ENCODE measurements around the gene NCEH1. TPM values are rescaled to one million over a fixed set of nuclear protein-coding genes. Genes with fewer than 3 reads are reported as not detected.

Gene NCEH1
- total RNA-seq, 2 donors from 2014 or later: 9.1 to 12.7 TPM

GRCh38 chr3:172581757-172582166 lies 129.1 kb downstream of the NCEH1 start:
- no peak for DNase-seq (ENCODE audit: low spot score)
- H3K36me3 ChIP-seq: no peaks in the 10 kb centered on the region
- H3K9me3 ChIP-seq: no peaks in the 10 kb centered on the region
- TF ChIP-seq POLR2A (IDR thresholded peaks at IDR 0.05): no peak
- TF ChIP-seq POLR2AphosphoS5 (IDR thresholded peaks at IDR 0.05): no peak
- no peak for TF ChIP-seq CTCF (IDR thresholded peaks at IDR 0.05)
- H3K27me3 ChIP-seq (replicated peaks; ENCODE audit: insufficient read depth): no peaks in the 10 kb centered on the region
- H3K4me3 ChIP-seq: no peak overlapping the region
- intact Hi-C loops (cut with DNase I): no loop called here
- no peaks in the 10 kb centered on the region for H3K4me1 ChIP-seq (replicated peaks)
- no peak overlapping the region for H3K27ac ChIP-seq

GRCh38 chr3:172580680-172581401 lies 130.0 kb downstream of the NCEH1 start:
- Histone ChIP-seq H3K27ac (no peak overlapping the region), H3K27me3 (replicated peaks; ENCODE audit: insufficient read depth) (no peaks in the 10 kb centered on the region), H3K36me3 (no peaks in the 10 kb centered on the region), H3K4me3 (no peak overlapping the region), H3K9me3 (no peaks in the 10 kb centered on the region), H3K4me1 (replicated peaks) (no peaks in the 10 kb centered on the region)
- no peak for TF ChIP-seq POLR2A (IDR thresholded peaks at IDR 0.05)
- TF ChIP-seq POLR2AphosphoS5 (IDR thresholded peaks at IDR 0.05): no peak
- no peak for TF ChIP-seq CTCF (IDR thresholded peaks at IDR 0.05)
- no peak for DNase-seq (ENCODE audit: low spot score)
- 58% methylated on average over 3 of the region's 3 CpGs for WGBS
- intact Hi-C loops (cut with DNase I): no loop called here

Small RNA genes within 50 kb of the gene (small RNA-seq; reads per million reads assigned to genes)
- gene RNU6-547P: 0 reads per million in 2 donors

Other genes starting within 250 kb of the NCEH1 start
- 100 to 1,000 TPM in 1 of 2 donors, 10 to 100 TPM in 1; 70.6 to 126 TPM for gene TNFSF10, start 187.6 kb downstream of the NCEH1 start, total RNA-seq
- gene ECT2, start 39.7 kb upstream of the NCEH1 start, total RNA-seq: 10 to 100 TPM; 10.3 to 12.1 TPM

Measured in prostate gland (tissue), 2 donors.